Heart left ventricle (tissue), 13 donors: ENCODE results near the gene JMJD7.

Experiments
- POLR2A ChIP-seq, 2 donors: fragments of 450-650 bp; IDR thresholded peaks; one replicate each; pipeline ENCODE4 v1.6.1; 2017; ENCODE audit warnings: antibody characterized with exemption in 2 of 2, mild to moderate bottlenecking in 2 of 2, moderate library complexity in 2 of 2
- TF ChIP-seq, protein P1 (sequence below), 12 donors: fragments of 200-600 bp; sonication (generic) in 4 of 12; IDR thresholded peaks; one replicate each; pipeline versions ENCODE4 v1.5.0 to v1.8.0; 2018 to 2022; ENCODE audit warnings: antibody characterized with exemption in 12 of 12, mild to moderate bottlenecking in 5 of 12
- donor health status: ischemic (EF 13 %, LVEDD 7.1; RV severe dilation, severe dysfunction).
- donor health status: DM: no; HTN: yes; CAD: no.
- donor health status: DM: no; HTN: no; CAD: no.
- donor health status: ischemic (EF 25% LVEDD 6.9; RV normal size, moderate dysfunction).
- donor health status: ischemic (EF 25% LVEDD 5.7; RV mildly dilated, moderate dysfunction).
- donor health status: ischemic (EF 35%, LVEDD 5.7; RV mildly dilated, moderate dysfunction).
- donor health status: nonischemic (EF 11% LVEDD 7.7; RV severe dilation, severe dysfunction).
- donor health status: DM: yes; HTN: yes; CAD: no.
- donor health status: PGD.
- donor health status: ischemic (EF 29% LVEDD 5.4; RV normal size, mild dysfunction).
- donor health status: nonischemic (EF 23%, LVEDD 6.1; RV moderate dilation, normal function).

DNA sequence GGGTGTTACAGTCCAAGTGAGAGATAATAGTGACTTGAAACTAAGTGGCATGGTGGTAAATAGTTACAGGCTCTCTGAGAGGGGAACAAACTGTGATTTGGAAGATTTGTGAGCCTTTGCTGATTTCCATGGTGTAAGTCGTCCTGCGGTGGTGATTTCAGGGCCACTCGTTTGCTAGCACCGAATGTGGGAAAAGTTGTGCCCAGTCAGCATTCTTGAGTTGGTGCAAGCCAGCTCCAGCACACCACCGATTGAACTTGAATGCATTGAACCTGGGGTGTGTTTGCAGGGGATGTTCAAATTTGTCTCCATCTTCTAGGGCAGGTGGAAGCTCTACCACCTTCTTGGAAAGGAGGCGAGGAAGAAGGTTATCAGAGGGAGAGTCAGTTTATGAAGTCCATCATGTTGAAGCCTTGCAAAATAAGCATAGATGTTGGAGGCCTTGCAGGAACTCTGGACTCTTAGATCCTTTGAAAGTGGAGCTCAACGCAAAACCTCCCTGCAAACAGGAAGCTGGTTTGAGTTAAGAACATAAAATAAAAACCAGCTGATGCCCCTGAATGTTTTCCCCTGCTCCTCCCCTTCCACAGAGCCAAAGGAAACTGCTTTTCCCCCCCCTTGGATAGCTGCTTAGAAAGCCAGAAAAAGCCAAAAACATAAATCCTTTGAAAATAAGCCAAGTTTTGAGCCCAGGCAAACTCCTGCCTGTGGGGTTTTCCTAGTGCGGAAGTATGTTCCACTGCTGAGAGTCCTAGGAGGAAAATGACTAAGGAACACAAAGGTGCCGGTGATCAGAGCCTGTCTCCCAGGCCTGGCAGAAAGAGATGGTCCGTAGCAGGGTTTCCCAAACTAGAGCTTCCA is 31.7 kb upstream of the JMJD7 start:
- TF ChIP-seq, protein P1, sequence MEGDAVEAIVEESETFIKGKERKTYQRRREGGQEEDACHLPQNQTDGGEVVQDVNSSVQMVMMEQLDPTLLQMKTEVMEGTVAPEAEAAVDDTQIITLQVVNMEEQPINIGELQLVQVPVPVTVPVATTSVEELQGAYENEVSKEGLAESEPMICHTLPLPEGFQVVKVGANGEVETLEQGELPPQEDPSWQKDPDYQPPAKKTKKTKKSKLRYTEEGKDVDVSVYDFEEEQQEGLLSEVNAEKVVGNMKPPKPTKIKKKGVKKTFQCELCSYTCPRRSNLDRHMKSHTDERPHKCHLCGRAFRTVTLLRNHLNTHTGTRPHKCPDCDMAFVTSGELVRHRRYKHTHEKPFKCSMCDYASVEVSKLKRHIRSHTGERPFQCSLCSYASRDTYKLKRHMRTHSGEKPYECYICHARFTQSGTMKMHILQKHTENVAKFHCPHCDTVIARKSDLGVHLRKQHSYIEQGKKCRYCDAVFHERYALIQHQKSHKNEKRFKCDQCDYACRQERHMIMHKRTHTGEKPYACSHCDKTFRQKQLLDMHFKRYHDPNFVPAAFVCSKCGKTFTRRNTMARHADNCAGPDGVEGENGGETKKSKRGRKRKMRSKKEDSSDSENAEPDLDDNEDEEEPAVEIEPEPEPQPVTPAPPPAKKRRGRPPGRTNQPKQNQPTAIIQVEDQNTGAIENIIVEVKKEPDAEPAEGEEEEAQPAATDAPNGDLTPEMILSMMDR (IDR thresholded peaks at IDR 0.05): no peak
- TF ChIP-seq POLR2A (IDR thresholded peaks at IDR 0.05): no peak
